HCT116 (cell line): ENCODE results near the gene SH3TC1. TPM values are rescaled to one million over a fixed set of nuclear protein-coding genes. Genes with fewer than 3 reads are reported as not detected.

Source experiments
- ATAC-seq: fragments of 200-7000 bp; cut with Tn5 transposase; 2 replicates; pipeline ENCODE4 v1.9.1; 2020; ENCODE audit warnings: mild to moderate bottlenecking, moderate library complexity
- BruUV-seq: library from RNA; stranded (reverse); fragments of 400-500 nt; replicated peaks from 2 replicates; lab custom pipeline; 2021; lab: Mats Ljungman, UMichigan
- CTCF ChIA-PET: fragments of 300-600 bp; sonication (Branson Sonifier 250); formaldehyde crosslinking; loops from one replicate; lab custom pipeline; 2021; ENCODE audit warnings: antibody characterized with exemption; lab: Charles Lee
- POLR2A ChIA-PET: fragments of 300-600, 350-600 bp; sonication (Branson Sonifier 250); formaldehyde crosslinking; loops from one replicate; lab custom pipeline; 2021; ENCODE audit warnings: antibody characterized with exemption; lab: Charles Lee
- RAD21 ChIA-PET, 2 experiments: fragments of 300-600 bp; sonication (Branson Sonifier 250); formaldehyde crosslinking; loops; one replicate each; lab custom pipeline; 2023; ENCODE audit warnings: low total read pairs in 2 of 2; ENCODE audit not compliant: uncharacterized antibody in 2 of 2, unreplicated experiment in 2 of 2, low non-redundant PET in 1 of 2; lab: Charles Lee
- DNase-seq: peaks from one replicate; pipeline ENCODE4 v3.0.0-alpha.2; 2010; ENCODE audit warnings: low read depth, low spot score
- H2AFZ ChIP-seq: fragments of 200-600 bp; shearing (Covaris generic), sonication (generic); 2 replicates; pipeline ENCODE4 v1.6.1; 2017; ENCODE audit warnings: low read depth, mixed run types, mixed read lengths, antibody characterized with exemption, low read length; ENCODE audit not compliant: poor library complexity, severe bottlenecking
- H3K27ac ChIP-seq: 2 replicates; pipeline ENCODE4 v1.5.1; 2012; ENCODE audit warnings: low read depth, low read length
- H3K27me3 ChIP-seq: fragments of 200-600 bp; sonication (generic); 2 replicates; pipeline ENCODE4 v1.6.1; 2016; ENCODE audit warnings: mixed run types, low read length, mixed read lengths; ENCODE audit not compliant: insufficient read depth
- H3K36me3 ChIP-seq, 2 experiments: fragments of 200-500 bp in 1 of 2; fragments of 200-600 bp in 1 of 2; sonication (Bioruptor generic) in 1 of 2; sonication (generic) in 1 of 2; 2 replicates each; pipeline versions ENCODE4 v1.5.1 to v1.6.1; 2014 to 2016; ENCODE audit warnings: low read length in 2 of 2, inconsistent platforms in 1 of 2, mixed read lengths in 1 of 2, mixed run types in 1 of 2; ENCODE audit not compliant: insufficient read depth in 2 of 2, control insufficient read depth in 1 of 2
- H3K4me1 ChIP-seq, 2 experiments: fragments of 200-600 bp in 1 of 2; sonication (generic) in 1 of 2; 2 replicates each; pipeline versions ENCODE4 v1.5.1 to v1.6.1; 2012 to 2017; ENCODE audit warnings: low read length in 2 of 2, inconsistent platforms in 1 of 2, mild to moderate bottlenecking in 1 of 2, mixed read lengths in 1 of 2, mixed run types in 1 of 2, moderate library complexity in 1 of 2; ENCODE audit not compliant: insufficient read depth in 2 of 2, control insufficient read depth in 1 of 2
- H3K4me2 ChIP-seq: fragments of 200-600 bp; sonication (generic); 2 replicates; pipeline ENCODE4 v1.6.1; 2017; ENCODE audit warnings: mixed run types, low read length, mixed read lengths
- H3K4me3 ChIP-seq, 2 experiments: fragments of 200-600 bp in 1 of 2; sonication (generic) in 1 of 2; replicated peaks in 1 of 2; 2 replicates each; pipeline ENCODE4 v1.5.1; 2011 to 2016; ENCODE audit warnings: low read length in 2 of 2, control low read depth in 1 of 2, low read depth in 1 of 2, mild to moderate bottlenecking in 1 of 2, mixed read lengths in 1 of 2, mixed run types in 1 of 2
- H3K79me2 ChIP-seq: fragments of 200-600 bp; sonication (generic); 2 replicates; pipeline ENCODE4 v1.6.1; 2017; ENCODE audit warnings: mild to moderate bottlenecking, mixed run types, low read length, moderate library complexity, mixed read lengths; ENCODE audit not compliant: insufficient read depth
- H3K9ac ChIP-seq: fragments of 200-600 bp; sonication (generic); 2 replicates; pipeline ENCODE4 v1.6.1; 2016; ENCODE audit warnings: low read length, mixed read lengths
- H3K9me2 ChIP-seq: fragments of 200-600 bp; sonication (generic), shearing (Covaris generic); 2 replicates; pipeline ENCODE4 v1.6.1; 2017; ENCODE audit warnings: mixed run types, mild to moderate bottlenecking, moderate library complexity; ENCODE audit not compliant: insufficient read depth
- H3K9me3 ChIP-seq, 2 experiments: fragments of 200-500 bp in 1 of 2; fragments of 200-600 bp in 1 of 2; sonication (Bioruptor generic) in 1 of 2; sonication (generic) in 1 of 2; 2 replicates each; pipeline ENCODE4 v1.6.1; 2014 to 2017; ENCODE audit warnings: low read length in 2 of 2, mixed read lengths in 2 of 2, inconsistent platforms in 1 of 2, low read depth in 1 of 2, mild to moderate bottlenecking in 1 of 2, mixed run types in 1 of 2, moderate library complexity in 1 of 2; ENCODE audit not compliant: control insufficient read depth in 1 of 2, insufficient read depth in 1 of 2
- H4K20me1 ChIP-seq: fragments of 200-600 bp; sonication (generic), shearing (Covaris generic); 2 replicates; pipeline ENCODE4 v1.6.1; 2017; ENCODE audit warnings: mixed run types, mild to moderate bottlenecking, moderate library complexity; ENCODE audit not compliant: insufficient read depth
- CTCF ChIP-seq, 3 experiments: fragments of 200-600 bp in 1 of 3; sonication (generic) in 1 of 3; IDR thresholded peaks in 2 of 3; conservative IDR thresholded peaks in 1 of 3; 2 replicates each; pipeline ENCODE4 v1.5.1; 2012 to 2017; ENCODE audit warnings: low read depth in 2 of 3, low read length in 2 of 3, antibody characterized with exemption in 1 of 3, borderline replicate concordance in 1 of 3, control low read depth in 1 of 3, mild to moderate bottlenecking in 1 of 3, mixed read lengths in 1 of 3, mixed run types in 1 of 3, moderate library complexity in 1 of 3; ENCODE audit not compliant: insufficient read depth in 1 of 3
- EGR1 ChIP-seq: IDR thresholded peaks from 2 replicates; pipeline ENCODE4 v1.6.1; 2012; ENCODE audit warnings: low read depth
- ELF1 ChIP-seq: IDR thresholded peaks from 2 replicates; pipeline ENCODE4 v1.6.1; 2012; ENCODE audit warnings: low read depth, borderline replicate concordance
- EZH2phosphoT487 ChIP-seq: fragments of 200-600 bp; IDR thresholded peaks from 2 replicates; pipeline ENCODE4 v1.6.1; 2018; ENCODE audit warnings: antibody characterized with exemption, borderline replicate concordance
- FOSL1 ChIP-seq: IDR thresholded peaks from 2 replicates; pipeline ENCODE4 v1.6.1; 2012; ENCODE audit warnings: low read depth
- POLR2A ChIP-seq: IDR thresholded peaks from 2 replicates; pipeline ENCODE4 v1.7.0; 2011; ENCODE audit warnings: borderline replicate concordance; ENCODE audit not compliant: insufficient read depth, insufficient read length; ENCODE audit errors: extremely low read depth
- SRF ChIP-seq: IDR thresholded peaks from 2 replicates; pipeline ENCODE4 v1.6.1; 2012; ENCODE audit warnings: low read depth
- TCF7L2 ChIP-seq: IDR thresholded peaks from 2 replicates; pipeline ENCODE4 v1.7.0; 2011; ENCODE audit warnings: borderline replicate concordance, inconsistent platforms; ENCODE audit not compliant: insufficient read depth, insufficient read length; ENCODE audit errors: extremely low read depth
- YY1 ChIP-seq: IDR thresholded peaks from 2 replicates; pipeline ENCODE4 v1.6.1; 2011; ENCODE audit warnings: low read length, low read depth, moderate library complexity, mild to moderate bottlenecking; ENCODE audit not compliant: insufficient replicate concordance; ENCODE audit errors: extremely low read depth
- ZBTB33 ChIP-seq: IDR thresholded peaks from 2 replicates; pipeline ENCODE4 v1.6.1; 2011; ENCODE audit warnings: mild to moderate bottlenecking, low read length, moderate library complexity; ENCODE audit not compliant: insufficient replicate concordance; ENCODE audit errors: extremely low read depth
- ZNF274 ChIP-seq: fragments of 200-500 bp; sonication (Bioruptor generic); IDR thresholded peaks from 2 replicates; pipeline ENCODE4 v1.6.1; 2014; ENCODE audit warnings: mild to moderate bottlenecking, low read depth, low read length, inconsistent platforms
- intact Hi-C: fragments of 100-400 bp; cut with micrococcal nuclease; formaldehyde crosslinking; loops from 2 replicates; pipeline ENCODE4 v1.10.0; 2022
- total RNA-seq: library from RNA; stranded (reverse); gene quantifications from one replicate; pipeline ENCODE4 v1.2.1, GENCODE V29; 2021; ENCODE audit not compliant: unreplicated experiment
- TF ChIP-seq, protein P1 (sequence below): IDR thresholded peaks from 2 replicates; pipeline ENCODE4 v1.6.1; 2012; ENCODE audit warnings: low read depth

SH3TC1 gene
- total RNA-seq, 1 experiment from 2014 or later = 12.5 TPM

GRCh38 chr4:8159537-8160232 lies 39.4 kb upstream of the SH3TC1 start:
- no peaks in the 10 kb centered on the region for H3K36me3 ChIP-seq
- no peaks in the 10 kb centered on the region for H3K27me3 ChIP-seq
- H3K4me1 ChIP-seq = peaks cover 12 to 37% of the 10 kb centered on the region in 2 experiments
- no TSS peak for BruUV-seq
- CTCF ChIA-PET = interaction anchor here (1.7 kb wide), 1 partner anchor 17 kb away, joined by 5 read pairs; no protein-coding TSS in a partner anchor
- no peaks in the 10 kb centered on the region for H3K9me2 ChIP-seq
- H4K20me1 ChIP-seq = no peaks in the 10 kb centered on the region
- ATAC-seq (no peak), DNase-seq (no peak)
- no peak for TF ChIP-seq TCF7L2
- no peak for TF ChIP-seq ELF1
- no peak for TF ChIP-seq CTCF (IDR thresholded peaks at IDR 0.05 in 2 of 3, conservative IDR thresholded peaks at IDR 0.05 in 1 of 3; ENCODE audit: borderline replicate concordance in 1 of 3, insufficient read depth in 1 of 3, low read depth in 2 of 3, low read length in 2 of 3)
- no peak for TF ChIP-seq ZBTB33
- TF ChIP-seq SRF = no peak
- TF ChIP-seq EZH2phosphoT487 = no peak
- no peak for TF ChIP-seq EGR1
- TF ChIP-seq, protein P1, sequence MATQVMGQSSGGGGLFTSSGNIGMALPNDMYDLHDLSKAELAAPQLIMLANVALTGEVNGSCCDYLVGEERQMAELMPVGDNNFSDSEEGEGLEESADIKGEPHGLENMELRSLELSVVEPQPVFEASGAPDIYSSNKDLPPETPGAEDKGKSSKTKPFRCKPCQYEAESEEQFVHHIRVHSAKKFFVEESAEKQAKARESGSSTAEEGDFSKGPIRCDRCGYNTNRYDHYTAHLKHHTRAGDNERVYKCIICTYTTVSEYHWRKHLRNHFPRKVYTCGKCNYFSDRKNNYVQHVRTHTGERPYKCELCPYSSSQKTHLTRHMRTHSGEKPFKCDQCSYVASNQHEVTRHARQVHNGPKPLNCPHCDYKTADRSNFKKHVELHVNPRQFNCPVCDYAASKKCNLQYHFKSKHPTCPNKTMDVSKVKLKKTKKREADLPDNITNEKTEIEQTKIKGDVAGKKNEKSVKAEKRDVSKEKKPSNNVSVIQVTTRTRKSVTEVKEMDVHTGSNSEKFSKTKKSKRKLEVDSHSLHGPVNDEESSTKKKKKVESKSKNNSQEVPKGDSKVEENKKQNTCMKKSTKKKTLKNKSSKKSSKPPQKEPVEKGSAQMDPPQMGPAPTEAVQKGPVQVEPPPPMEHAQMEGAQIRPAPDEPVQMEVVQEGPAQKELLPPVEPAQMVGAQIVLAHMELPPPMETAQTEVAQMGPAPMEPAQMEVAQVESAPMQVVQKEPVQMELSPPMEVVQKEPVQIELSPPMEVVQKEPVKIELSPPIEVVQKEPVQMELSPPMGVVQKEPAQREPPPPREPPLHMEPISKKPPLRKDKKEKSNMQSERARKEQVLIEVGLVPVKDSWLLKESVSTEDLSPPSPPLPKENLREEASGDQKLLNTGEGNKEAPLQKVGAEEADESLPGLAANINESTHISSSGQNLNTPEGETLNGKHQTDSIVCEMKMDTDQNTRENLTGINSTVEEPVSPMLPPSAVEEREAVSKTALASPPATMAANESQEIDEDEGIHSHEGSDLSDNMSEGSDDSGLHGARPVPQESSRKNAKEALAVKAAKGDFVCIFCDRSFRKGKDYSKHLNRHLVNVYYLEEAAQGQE = no peak
- TF ChIP-seq ZNF274 = no peak
- no peak for TF ChIP-seq YY1
- no peak for TF ChIP-seq POLR2A
- no peak for TF ChIP-seq FOSL1
- RAD21 ChIA-PET = no interaction called here
- peak overlapping the region; percentile 18; the same call in 1 of the 2 replicates for H3K27ac ChIP-seq
- peak overlapping the region; percentile 98 for H3K4me2 ChIP-seq
- no peaks in the 10 kb centered on the region for H3K9me3 ChIP-seq
- H3K4me3 ChIP-seq = peak overlapping the region; percentile 57 to 74
- no peak overlapping the region for H2AFZ ChIP-seq
- no peaks in the 10 kb centered on the region for H3K79me2 ChIP-seq
- POLR2A ChIA-PET = interaction anchor here (1.6 kb wide), 1 partner anchor 17 kb away, joined by 5 read pairs; no protein-coding TSS in a partner anchor
- peak overlapping the region; percentile 46; the same call in 1 of the 2 replicates for H3K9ac ChIP-seq
- intact Hi-C loops = loop anchor here (2.0 kb wide), 2 partner anchors 27 to 315 kb away; no protein-coding TSS in a partner anchor
